Inferior parietal cortex (tissue), 1 donor: ENCODE measurements around the gene SLC35A5.
"Not testable (repeated sequence)": the region's sequence is repeated elsewhere in the genome, so short reads cannot be mapped to it uniquely, and the experiment has no call there.

ENCODE experiments used
- DNase-seq: peaks from one replicate; pipeline ENCODE4 v3.0.0-alpha.2; 2016; ENCODE audit errors: extremely low spot score

SLC35A5 gene, protein sequence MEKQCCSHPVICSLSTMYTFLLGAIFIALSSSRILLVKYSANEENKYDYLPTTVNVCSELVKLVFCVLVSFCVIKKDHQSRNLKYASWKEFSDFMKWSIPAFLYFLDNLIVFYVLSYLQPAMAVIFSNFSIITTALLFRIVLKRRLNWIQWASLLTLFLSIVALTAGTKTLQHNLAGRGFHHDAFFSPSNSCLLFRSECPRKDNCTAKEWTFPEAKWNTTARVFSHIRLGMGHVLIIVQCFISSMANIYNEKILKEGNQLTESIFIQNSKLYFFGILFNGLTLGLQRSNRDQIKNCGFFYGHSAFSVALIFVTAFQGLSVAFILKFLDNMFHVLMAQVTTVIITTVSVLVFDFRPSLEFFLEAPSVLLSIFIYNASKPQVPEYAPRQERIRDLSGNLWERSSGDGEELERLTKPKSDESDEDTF

DNA sequence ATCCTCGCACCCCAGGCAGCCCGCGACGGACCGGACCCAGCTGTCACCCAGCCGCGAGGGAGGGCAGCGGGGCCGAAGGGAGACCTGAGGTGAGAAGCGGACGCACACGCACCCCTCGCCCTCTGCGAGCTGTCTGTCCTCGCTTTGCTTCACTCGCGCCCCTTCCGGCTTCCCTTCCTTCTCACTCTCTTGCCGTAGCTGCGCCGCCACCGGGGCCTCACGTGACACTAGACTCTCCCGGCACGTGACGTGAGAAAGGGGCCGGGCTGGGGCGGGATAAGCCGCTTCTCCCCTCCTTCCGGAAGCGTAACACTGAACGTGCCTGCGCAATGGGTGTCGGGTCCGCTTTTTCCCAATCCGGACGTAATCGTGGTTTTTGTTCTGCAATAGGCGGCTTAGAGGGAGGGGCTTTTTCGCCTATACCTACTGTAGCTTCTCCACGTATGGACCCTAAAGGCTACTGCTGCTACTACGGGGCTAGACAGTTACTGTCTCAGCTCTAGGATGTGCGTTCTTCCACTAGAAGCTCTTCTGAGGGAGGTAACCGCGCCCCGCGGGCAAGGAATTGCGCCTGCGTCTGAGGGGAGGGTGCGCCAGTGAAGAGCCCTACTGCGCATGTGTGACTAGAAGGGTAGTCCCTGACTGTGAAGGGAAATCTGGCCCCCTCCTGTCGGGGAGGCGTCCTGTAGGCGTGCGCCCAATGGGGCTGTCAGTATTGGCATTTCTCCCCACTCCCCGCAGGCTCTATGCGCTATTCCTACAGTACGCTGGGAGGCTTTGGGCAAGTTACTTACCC lies at the start of gene SLC35A5, which contains the start of gene ATG3:
TSS of gene SLC35A5 (plus strand) at position 312 of the 796 bp plus-strand sequence. CDS start 1,359 bp downstream, outside the sequence.
TSS of gene ATG3 (minus strand) at position 229 of the 796 bp plus-strand sequence. CDS start 434 bp downstream, outside the sequence.
- DNase-seq = peak; percentile 99

DNA sequence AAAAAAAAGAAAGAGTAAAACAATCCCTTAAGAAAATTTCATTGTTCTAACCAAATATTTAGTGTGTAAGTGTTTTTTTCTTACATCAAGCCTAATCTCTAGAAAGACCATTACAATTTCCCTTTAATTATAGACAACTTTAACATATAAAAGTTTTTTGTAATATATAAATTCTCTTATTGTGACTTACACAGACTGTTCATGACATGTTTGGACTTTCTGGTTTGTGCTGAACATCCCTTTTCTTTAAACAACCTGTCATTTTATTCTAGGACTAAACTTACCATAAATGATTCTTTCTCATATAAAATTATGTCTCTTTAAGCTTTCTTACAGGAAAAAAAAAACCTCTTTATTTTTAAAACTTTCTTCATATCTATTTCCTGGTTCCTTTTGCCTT lies 49.5 kb upstream of the SLC35A5 start:
- DNase-seq = no peak

DNA sequence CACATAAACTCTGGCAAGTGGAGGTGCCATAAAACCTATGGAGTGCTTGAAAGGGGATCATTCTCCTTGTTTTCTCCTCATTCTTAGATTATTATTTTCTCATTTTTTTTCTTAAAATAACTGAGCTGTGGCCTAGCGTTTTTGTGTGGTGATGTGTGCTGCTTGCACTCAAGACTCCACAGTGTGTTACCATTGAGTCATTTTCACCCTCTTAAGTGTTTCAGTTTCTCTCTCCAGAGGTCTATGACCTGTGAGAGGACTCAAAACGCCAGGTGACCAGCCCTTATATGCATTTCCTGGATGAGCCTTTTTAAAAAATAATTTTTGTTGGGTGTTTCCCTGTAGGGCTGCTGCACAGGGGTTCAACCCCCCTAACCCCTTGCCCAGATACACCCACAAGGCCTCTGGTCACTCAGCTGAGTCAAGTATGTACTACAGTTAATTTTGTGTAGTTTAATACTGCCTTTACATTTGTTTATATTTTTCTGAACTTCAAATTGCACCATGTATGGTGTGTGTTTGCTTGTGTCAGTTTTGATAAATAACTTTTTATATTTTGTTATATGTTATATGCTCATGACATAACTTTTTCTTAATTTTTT lies 47.2 kb upstream of the SLC35A5 start:
- no peak for DNase-seq

DNA sequence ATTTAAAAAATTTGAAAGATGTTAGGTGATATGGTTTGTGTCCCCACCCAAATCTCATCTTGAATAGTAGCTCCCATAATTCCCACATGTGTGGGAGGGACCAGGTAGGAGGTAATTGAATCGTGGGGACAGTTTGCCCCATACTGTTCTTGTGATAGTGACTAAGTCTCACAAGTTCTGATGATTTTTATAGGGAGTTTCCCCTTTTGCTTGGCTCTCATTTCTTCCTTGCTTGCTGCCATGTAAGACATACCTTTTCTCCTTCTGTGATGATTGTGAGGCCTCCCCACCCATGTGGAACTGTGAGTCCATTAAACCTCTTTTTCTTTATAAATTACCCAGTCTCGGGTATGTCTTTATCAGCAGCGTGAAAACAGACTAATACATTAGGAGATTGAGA lies 42.9 kb upstream of the SLC35A5 start:
- not testable (repeated sequence) for DNase-seq

DNA sequence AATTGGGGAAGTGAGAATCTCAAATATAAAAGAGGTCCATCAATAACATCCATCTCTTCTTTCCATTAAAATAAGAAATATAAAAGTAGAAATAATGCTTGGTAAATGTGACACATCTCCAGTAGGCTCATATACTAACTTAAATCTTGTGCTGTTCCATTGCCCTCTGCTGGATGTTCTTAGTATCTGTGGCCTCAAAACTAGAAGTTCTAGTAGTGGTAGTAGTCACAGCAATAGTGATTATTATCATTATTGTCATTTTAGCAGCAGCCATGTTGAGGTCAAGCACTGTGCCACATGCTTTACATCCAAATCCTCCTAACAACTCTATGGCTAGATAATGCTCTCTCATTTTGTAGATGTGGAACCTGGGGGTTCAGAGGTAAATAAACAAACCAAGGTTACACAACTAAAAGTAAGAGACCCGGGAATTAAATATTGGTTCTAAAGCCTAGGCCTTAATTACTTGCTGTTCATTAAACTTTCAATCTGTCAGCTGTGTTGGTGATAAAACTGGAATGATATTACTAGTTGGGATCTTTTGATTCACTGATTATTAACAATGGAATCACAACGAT lies 42.3 kb upstream of the SLC35A5 start:
- DNase-seq = peak; percentile 82

DNA sequence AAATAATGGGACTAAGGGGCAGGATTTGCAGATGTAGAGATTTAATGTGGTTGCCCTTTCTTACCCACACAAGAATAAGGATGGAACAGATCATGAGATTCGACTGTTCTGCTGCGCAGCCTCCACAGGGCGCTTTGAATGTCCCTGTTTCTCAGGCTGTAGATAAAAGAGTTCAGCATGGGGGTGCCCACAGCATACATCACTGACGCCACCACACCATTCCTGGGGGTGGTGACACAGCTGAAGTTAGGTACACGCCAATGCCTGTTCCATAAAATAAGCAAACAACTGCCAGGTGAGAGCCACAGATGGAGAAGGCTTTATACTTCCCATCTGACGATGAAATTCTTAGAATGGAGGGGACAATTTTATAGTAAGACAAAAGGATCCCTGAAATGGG lies 37.7 kb upstream of the SLC35A5 start:
- not testable (repeated sequence) for DNase-seq

DNA sequence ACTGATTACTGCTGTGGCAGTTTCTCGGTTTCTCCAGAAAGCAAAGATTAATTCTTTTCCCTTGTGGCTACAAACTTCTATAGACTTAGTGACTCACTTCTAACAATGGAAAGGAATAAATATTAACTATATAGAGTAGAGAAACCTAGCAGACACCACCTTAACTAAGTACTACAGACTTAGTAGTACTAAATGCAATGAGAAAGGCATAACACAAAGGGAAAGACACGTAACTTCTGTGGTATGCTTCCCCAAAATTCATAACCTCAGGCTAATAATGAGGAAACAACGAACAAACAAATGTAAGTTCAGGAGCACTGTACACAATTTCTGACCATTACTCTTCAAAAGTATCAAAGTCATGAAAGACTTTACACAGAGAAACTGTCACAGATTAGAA lies 31.3 kb upstream of the SLC35A5 start:
- no peak for DNase-seq

DNA sequence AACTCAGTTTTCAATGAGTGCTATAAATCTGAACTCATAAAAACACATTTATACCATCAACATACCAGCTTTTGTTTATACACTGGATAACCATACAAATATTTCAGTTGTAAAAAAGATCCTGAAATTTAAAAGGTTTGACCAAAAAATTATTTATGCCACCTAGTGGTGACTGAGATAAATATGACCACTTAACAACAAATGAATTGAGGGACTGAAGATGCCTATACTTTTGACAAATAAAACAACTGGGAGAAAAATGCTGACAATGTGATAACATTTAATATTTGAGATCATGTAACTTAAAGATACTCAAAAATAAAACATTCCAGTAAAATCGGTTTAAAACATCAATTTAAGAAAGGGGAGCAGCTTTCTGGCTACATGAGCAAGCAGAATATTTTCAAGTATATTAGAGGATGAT lies 30.5 kb upstream of the SLC35A5 start:
- DNase-seq = peak; percentile 70

DNA sequence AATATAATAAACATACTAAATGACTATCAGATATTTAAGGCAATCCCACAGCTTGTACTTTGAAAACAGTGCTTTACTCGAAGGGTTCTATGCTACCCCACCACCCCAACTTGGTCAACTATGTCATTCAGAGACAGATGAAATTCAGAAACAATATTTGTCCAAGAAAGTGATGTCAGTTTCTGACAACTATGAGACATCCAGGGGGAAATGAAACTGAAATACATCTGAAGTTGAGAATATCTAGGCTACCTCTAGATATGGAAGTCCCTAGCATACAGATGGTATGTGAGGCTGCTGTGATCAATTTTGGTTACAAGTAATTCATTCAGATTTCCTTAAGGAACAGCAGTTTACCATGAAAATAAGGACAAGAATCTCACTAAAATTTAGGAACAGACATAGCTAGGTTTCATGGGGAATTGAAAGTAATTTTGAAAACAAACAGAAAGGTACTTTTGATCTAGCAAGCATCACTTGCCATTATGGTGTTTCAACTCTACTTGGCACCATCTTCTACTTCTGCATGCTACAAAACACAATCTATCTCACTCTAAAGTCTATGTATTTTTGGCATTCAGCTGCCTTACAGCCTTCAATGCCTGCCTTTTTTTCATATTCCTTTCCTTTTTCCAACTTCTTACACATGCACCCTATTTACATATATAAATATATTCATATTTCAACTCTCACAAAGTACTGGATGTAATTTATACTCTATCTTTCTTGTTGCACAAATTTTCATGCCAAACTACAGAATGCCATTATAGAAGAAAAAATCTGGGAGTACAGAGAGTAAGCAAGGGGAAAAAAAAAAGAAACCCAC lies 21.8 kb upstream of the SLC35A5 start:
- DNase-seq = no peak

DNA sequence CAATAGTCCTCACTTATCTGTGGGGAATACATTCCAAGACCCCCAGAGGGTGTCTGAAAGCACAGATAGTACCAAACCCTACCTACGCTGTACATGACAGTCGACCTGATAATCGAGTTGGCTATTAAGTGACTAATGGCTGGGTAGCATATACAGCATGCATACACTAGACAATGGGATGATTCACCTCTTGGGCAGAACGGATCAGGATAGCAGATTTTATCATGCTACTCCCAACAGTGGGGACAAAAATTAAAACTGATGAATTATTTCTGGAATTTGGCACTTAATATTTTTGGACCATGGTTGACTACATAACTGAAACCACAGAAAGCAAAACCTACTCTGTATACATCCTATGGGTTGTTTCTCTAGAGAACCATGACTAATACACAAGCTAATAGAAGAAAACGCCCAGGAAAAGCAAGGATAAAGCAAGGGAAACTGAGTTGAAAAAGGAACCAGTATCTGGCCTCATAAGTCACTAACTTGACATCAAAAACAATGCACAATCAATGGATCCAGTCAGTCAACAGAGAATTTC lies 15.6 kb upstream of the SLC35A5 start:
- no peak for DNase-seq

DNA sequence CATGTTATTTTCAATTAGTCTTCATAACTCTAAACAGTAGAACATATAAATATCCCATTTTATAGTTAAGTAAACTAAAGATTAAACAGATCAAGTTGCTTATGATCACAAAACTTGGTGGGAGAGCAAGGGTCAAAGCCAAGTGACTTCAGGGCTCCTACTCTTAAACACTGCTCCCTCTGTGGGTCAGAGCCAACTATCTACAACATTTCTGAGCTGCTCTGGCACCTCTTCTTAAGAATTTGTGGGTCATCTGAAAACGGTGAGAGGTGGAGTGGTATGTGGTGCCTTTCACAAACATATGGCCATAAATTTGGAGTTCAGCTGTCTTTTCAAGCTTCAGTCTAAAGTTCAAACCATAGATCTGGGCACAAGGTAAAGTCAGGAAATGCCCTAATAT lies 11.0 kb upstream of the SLC35A5 start:
- DNase-seq = no peak

DNA sequence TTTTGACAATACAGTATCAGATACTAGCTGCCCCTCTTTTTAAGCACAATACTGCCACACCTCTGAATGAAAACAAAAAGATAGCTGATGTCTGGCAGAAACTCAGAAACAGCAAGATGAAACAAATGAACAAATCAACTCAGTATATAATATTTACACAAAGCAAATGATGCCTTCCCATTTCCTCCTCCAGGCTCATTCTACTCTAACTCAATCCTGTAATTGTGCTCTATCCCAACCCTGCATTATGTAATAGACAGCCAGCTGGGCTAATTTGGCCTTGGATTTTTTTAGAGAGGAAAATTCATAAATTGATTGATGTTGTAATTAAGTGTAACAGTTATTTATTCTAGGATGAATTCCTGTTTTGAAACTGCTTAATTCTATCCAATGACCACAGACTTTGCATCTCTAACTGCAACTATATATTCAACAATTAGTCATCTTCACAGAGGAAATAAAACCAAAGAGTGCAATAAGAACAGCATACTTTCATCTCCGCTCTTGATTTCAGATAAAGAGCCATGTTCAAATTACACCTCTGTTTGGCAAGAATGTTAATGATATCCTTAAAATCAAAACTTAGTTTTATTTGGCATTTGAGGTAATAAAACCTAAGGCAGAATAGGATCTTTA lies 6.2 kb upstream of the SLC35A5 start:
- DNase-seq = no peak

DNA sequence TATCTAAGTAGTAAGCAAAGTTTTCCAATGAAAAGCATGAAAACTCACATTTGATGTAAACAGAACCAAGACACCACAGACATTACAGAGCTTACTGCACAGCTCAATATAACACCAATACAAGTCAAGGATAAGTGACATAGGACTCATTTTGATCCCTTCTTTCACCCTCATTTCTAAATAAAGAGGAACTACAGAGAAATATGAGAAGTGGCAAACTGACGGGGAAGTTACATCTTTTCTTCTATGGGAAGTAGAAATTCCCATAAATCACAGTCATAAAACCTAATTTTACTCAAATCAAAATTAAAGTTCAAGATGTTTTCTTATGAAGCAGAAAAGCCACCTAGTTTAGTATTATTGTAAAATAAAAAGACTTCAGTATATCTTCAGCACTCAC lies 3.9 kb upstream of the SLC35A5 start:
- DNase-seq = no peak

DNA sequence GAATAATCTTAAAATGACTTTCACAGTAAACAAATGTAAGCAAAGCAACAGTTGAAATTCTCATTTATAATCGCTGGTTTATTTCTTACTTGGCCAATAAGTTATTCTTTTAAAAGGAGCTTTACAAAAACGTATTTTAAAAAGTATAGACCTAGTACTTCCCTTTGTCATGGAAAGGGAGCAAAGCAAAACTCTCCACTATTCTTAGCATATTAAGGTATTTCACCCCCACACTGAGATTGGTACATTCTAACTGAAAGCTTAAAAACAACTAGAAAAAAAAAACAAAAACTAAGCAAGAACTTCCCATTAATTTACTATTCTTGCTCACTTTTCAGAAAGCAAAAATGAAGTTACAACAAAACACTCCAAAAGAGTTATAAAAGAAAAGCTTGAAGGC lies 1.5 kb upstream of the SLC35A5 start:
- DNase-seq = no peak

DNA sequence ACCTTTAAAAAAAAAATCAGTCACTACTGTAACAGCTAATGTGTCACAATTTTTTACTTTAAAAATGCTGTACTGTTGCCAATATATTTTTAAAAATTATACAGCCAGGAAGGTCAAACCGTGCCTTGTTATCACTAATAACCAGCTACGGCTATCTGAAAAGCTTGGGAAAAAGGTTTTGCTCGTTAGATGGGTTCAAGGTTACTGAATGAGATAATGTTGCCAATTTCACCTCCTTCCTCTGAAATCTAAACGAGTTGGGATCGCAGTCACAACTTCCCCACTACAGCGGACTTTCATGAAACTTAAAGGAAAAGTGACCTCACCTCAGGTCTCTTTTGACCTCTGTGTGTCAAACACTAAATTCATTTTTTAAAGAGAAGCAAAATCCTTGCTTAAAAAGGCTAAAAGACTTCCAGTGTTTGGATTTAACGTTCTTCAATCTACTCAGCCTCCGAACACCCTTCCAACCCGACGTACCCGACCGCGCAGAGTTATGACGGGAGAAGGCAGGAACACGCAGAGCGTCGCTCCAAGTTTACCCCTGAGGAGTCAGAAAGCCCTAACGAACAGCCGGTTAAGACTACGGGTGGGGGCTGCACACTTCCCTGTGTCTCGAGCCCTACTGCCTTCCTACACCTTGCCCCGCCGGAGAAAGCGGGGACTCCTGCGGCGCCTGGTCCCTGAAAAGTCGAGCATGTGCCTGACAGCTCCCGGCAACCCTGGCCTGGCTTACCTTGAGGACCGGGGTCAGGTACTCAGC lies 943 bp upstream of the SLC35A5 start:
- peak; percentile 65 for DNase-seq

DNA sequence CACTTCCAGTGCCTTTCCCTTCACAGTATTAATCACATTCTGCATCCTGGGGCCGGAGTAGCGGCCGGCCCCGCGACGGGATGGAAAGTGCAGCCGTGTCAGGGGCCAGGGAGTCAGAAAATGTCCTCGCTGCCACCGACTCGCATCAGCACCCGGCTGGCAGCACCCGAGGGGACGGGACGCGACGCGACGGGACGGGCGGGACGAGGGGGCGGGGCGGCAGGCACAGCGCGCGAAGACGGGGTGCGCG lies 436 bp upstream of the SLC35A5 start:
- no peak for DNase-seq

DNA sequence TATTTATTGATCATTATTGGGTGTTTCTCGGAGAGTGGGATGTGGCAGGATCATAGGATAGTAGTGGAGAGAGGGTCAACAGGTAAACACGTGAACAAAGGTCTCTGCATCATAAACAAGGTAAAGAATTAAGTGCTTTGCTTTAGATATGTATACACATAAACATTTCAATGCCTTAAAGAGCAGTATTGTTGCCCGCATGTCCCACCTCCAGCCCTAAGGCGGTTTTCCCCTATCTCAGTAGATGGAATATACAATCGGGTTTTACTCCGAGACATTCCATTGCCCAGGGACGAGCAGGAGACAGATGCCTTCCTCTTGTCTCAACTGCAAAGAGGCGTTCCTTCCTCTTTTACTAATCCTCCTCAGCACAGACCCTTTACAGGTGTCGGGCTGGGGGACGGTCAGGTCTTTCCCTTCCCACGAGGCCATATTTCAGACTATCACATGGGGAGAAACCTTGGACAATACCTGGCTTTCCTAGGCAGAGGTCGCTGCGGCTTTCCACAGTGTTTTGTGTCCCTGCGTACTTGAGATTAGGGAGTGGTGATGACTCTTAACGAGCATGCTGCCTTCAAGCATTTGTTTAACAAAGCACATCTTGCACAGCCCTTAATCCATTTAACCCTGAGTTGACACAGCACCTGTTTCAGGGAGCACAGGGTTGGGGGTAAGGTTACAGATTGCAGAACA lies 2.5 kb downstream of the SLC35A5 start:
- DNase-seq = not testable (repeated sequence)

DNA sequence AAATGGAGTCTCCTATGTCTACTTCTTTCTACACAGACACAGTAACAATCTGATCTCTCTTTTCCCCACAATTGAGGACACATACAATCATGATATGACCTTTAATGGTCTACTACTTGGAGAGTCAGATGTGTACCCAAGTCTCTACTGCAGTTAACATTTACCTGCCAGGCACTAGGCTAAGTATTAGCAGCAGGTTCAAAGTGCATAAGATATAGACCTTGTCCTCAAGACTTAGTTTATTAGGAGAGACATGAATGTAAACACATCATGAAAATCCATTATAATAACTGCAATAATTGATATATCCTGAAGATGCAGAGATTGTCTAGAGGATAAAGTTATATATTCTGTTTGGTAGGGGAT lies 3.1 kb downstream of the SLC35A5 start:
- no peak for DNase-seq

DNA sequence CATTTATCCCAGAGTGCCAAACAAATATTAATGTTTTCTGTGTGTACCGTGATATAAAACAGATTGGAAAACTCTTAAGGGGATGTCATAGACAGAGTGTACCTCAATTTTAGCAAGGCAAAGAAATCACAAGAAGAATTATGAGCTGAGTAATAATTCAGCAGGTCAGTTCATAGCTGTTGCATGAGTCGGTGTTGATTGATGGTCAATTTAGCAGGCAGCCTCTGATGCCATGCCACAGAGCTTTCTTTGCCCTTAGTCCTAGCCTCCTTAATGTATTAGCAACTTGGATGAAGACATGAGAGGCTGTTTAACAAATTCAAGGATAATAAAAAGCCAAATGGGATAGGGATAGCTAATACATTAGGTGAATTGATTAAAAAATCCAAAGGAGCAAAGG lies 6.8 kb downstream of the SLC35A5 start:
- no peak for DNase-seq
